IPS-NIHi7 (cell line): ENCODE data around the gene CYP2A7.
"Not testable (repeated sequence)": the region's sequence is repeated elsewhere in the genome, so short reads cannot be mapped to it uniquely, and the experiment has no call there.

Experiments
- DNase-seq: peaks from one replicate; pipeline ENCODE4 v3.0.0; 2012; ENCODE audit warnings: mixed read lengths; ENCODE audit errors: extremely low spot score

The CYP2A7 gene

GRCh38 chr19:40899964-40900363 lies 17.9 kb upstream of the CYP2A7 start:
- DNase-seq = not testable (repeated sequence)

- not testable (repeated sequence) for DNase-seq
Measured at GRCh38 chr19:40896843-40897789, 15.1 kb upstream of the CYP2A7 start.

- DNase-seq = no peak
Measured at GRCh38 chr19:40896418-40896796, 14.4 kb upstream of the CYP2A7 start.

GRCh38 chr19:40893112-40893511 lies 11.1 kb upstream of the CYP2A7 start:
- DNase-seq = no peak

GRCh38 chr19:40889366-40889765 lies 7.3 kb upstream of the CYP2A7 start:
- no peak for DNase-seq

- DNase-seq = no peak
Measured at GRCh38 chr19:40888191-40888590, 6.2 kb upstream of the CYP2A7 start.

GRCh38 chr19:40884187-40884931 lies 2.3 kb upstream of the CYP2A7 start:
- not testable (repeated sequence) for DNase-seq

GRCh38 chr19:40879349-40879748 lies 2.7 kb downstream of the CYP2A7 start:
- not testable (repeated sequence) for DNase-seq

GRCh38 chr19:40875526-40875951 lies 6.5 kb downstream of the CYP2A7 start:
- DNase-seq = peak; percentile 72

- not testable (repeated sequence) for DNase-seq
Measured at GRCh38 chr19:40874874-40875273, 7.2 kb downstream of the CYP2A7 start.

GRCh38 chr19:40873873-40874272 lies 8.2 kb downstream of the CYP2A7 start:
- DNase-seq = not testable (repeated sequence)

- DNase-seq = no peak
Measured at GRCh38 chr19:40872209-40872608, 9.8 kb downstream of the CYP2A7 start.

- no peak for DNase-seq
Measured at GRCh38 chr19:40867701-40868100, 14.3 kb downstream of the CYP2A7 start.

GRCh38 chr19:40864739-40865496 lies 17.1 kb downstream of the CYP2A7 start:
- not testable (repeated sequence) for DNase-seq

- DNase-seq = no peak
Measured at GRCh38 chr19:40862785-40863184, 19.2 kb downstream of the CYP2A7 start.

- no peak for DNase-seq
Measured at GRCh38 chr19:40862333-40862732, 19.7 kb downstream of the CYP2A7 start.

GRCh38 chr19:40858109-40858508 lies 23.9 kb downstream of the CYP2A7 start:
- DNase-seq = no peak

GRCh38 chr19:40852467-40853152 lies 29.4 kb downstream of the CYP2A7 start:
- not testable (repeated sequence) for DNase-seq

- DNase-seq = not testable (repeated sequence)
Measured at GRCh38 chr19:40850277-40850676, 31.8 kb downstream of the CYP2A7 start, which contains the start of gene CYP2A6. Gene CYP2A6, minus strand, starts transcription at chr19:40850447. Its CDS starts 21 bp downstream, at chr19:40850426.

GRCh38 chr19:40846722-40847121 lies 35.3 kb downstream of the CYP2A7 start:
- DNase-seq = not testable (repeated sequence)

GRCh38 chr19:40843653-40844052 lies 38.4 kb downstream of the CYP2A7 start:
- peak; percentile 23 for DNase-seq
